Gastroesophageal sphincter (tissue), 3 donors: ENCODE data around the gene RBFOX2.

Experiments
- EP300 ChIP-seq: sonication (generic); formaldehyde crosslinking; IDR thresholded peaks from one replicate; pipeline ENCODE4 v1.6.1; 2017; ENCODE audit warnings: antibody characterized with exemption, mild to moderate bottlenecking
- POLR2A ChIP-seq, 2 donors: fragments of 450-650 bp; IDR thresholded peaks; one replicate each; pipeline ENCODE4 v1.6.1; 2017; ENCODE audit warnings: antibody characterized with exemption in 2 of 2, mild to moderate bottlenecking in 2 of 2, moderate library complexity in 1 of 2
- TF ChIP-seq, protein P1 (sequence below), 4 experiments: fragments of 200-600 bp in 2 of 4; fragments of 450-650 bp in 2 of 4; sonication (generic) in 1 of 4; IDR thresholded peaks; one replicate each; pipeline ENCODE4 v1.5.1; 2017 to 2019; ENCODE audit warnings: antibody characterized with exemption in 4 of 4, mild to moderate bottlenecking in 2 of 4, moderate library complexity in 2 of 4

GRCh38 chr22:35883031-35883620, 145.5 kb downstream of the RBFOX2 start:
- TF ChIP-seq EP300 = no peak
- TF ChIP-seq, protein P1, sequence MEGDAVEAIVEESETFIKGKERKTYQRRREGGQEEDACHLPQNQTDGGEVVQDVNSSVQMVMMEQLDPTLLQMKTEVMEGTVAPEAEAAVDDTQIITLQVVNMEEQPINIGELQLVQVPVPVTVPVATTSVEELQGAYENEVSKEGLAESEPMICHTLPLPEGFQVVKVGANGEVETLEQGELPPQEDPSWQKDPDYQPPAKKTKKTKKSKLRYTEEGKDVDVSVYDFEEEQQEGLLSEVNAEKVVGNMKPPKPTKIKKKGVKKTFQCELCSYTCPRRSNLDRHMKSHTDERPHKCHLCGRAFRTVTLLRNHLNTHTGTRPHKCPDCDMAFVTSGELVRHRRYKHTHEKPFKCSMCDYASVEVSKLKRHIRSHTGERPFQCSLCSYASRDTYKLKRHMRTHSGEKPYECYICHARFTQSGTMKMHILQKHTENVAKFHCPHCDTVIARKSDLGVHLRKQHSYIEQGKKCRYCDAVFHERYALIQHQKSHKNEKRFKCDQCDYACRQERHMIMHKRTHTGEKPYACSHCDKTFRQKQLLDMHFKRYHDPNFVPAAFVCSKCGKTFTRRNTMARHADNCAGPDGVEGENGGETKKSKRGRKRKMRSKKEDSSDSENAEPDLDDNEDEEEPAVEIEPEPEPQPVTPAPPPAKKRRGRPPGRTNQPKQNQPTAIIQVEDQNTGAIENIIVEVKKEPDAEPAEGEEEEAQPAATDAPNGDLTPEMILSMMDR (IDR thresholded peaks at IDR 0.05) = no peak
- no peak for TF ChIP-seq POLR2A (IDR thresholded peaks at IDR 0.05)
